Right atrium auricular region (tissue), 2 donors: ENCODE results near the gene ART1. TPM values are rescaled to one million over a fixed set of nuclear protein-coding genes. Genes with fewer than 3 reads are reported as not detected.

Experiments used
- DNase-seq: peaks from one replicate; pipeline ENCODE4 v3.0.0-alpha.2; 2019; ENCODE audit warnings: low spot score
- H3K27ac ChIP-seq, 2 donors: fragments of 200-600 bp; sonication (generic); 1 replicate in 1 of 2; 2 replicates in 1 of 2; pipeline ENCODE4 v1.5.1; 2016 to 2019
- H3K27me3 ChIP-seq, 2 donors: fragments of 200-600 bp; sonication (generic); one replicate each; pipeline versions ENCODE4 v1.5.1 to v1.6.0; 2017 to 2019
- H3K36me3 ChIP-seq: fragments of 200-600 bp; sonication (generic); one replicate; pipeline ENCODE4 v1.5.1; 2016
- H3K4me1 ChIP-seq, 2 donors: fragments of 200-600 bp; sonication (generic); one replicate each; pipeline versions ENCODE4 v1.5.1 to v1.6.0; 2017 to 2019
- H3K4me3 ChIP-seq, 2 donors: fragments of 200-600 bp; sonication (generic); 1 replicate in 1 of 2; 2 replicates in 1 of 2; pipeline ENCODE4 v1.5.1; 2017 to 2019; ENCODE audit warnings: mild to moderate bottlenecking in 1 of 2, moderate library complexity in 1 of 2
- H3K9me3 ChIP-seq, 2 donors: fragments of 200-600 bp; sonication (generic); one replicate each; pipeline ENCODE4 v1.5.1; 2019
- CTCF ChIP-seq, 2 donors: fragments of 200-600 bp; sonication (generic); IDR thresholded peaks; one replicate each; pipeline ENCODE4 v1.5.1; 2019; ENCODE audit warnings: antibody characterized with exemption in 2 of 2
- total RNA-seq, 2 donors: library from RNA; depleted of rRNA; stranded (reverse); fragments of >200 nt; gene quantifications; one replicate each; pipeline ENCODE4 v1.1.0, GENCODE V29; 2016

ART1 gene
- total RNA-seq, 2 donors from 2014 or later: not detected

- H3K27me3 ChIP-seq: no peaks in the 10 kb centered on the region
- H3K4me1 ChIP-seq: peaks cover 0 to 6% of the 10 kb centered on the region in 2 donors
- no peak for TF ChIP-seq CTCF (IDR thresholded peaks at IDR 0.05)
- no peaks in the 10 kb centered on the region for H3K9me3 ChIP-seq
- H3K36me3 ChIP-seq: no peaks in the 10 kb centered on the region
- H3K27ac ChIP-seq: no peak overlapping the region
- DNase-seq: no peak
- no peak overlapping the region for H3K4me3 ChIP-seq
Observed at GRCh38 chr11:3615998-3616397, 28.9 kb upstream of the ART1 start.

GRCh38 chr11:3616721-3617460 is 28.0 kb upstream of the ART1 start:
- no peak overlapping the region for H3K27ac ChIP-seq

GRCh38 chr11:3617990-3618389 is 26.9 kb upstream of the ART1 start:
- no peak for DNase-seq
- no peaks in the 10 kb centered on the region for H3K27me3 ChIP-seq
- H3K4me1 ChIP-seq: peaks cover 0 to 6% of the 10 kb centered on the region in 2 donors
- H3K4me3 ChIP-seq: no peak overlapping the region
- no peak overlapping the region for H3K27ac ChIP-seq
- H3K36me3 ChIP-seq: no peaks in the 10 kb centered on the region
- TF ChIP-seq CTCF (IDR thresholded peaks at IDR 0.05): no peak
- H3K9me3 ChIP-seq: no peaks in the 10 kb centered on the region

More at GRCh38 chr11:3616721-3617460, 28.0 kb upstream of the ART1 start:
- Histone ChIP-seq H3K4me1 (peaks cover 0 to 6% of the 10 kb centered on the region in 2 donors), H3K9me3 (no peaks in the 10 kb centered on the region), H3K4me3 (no peak overlapping the region), H3K27me3 (no peaks in the 10 kb centered on the region), H3K36me3 (no peaks in the 10 kb centered on the region)
- no peak for DNase-seq
- TF ChIP-seq CTCF (IDR thresholded peaks at IDR 0.05): no peak

GRCh38 chr11:3622521-3622920 is 22.4 kb upstream of the ART1 start:
- Histone ChIP-seq H3K4me3 (no peak overlapping the region), H3K9me3 (no peaks in the 10 kb centered on the region), H3K27ac (no peak overlapping the region), H3K4me1 (no peaks in the 10 kb centered on the region), H3K27me3 (no peaks in the 10 kb centered on the region), H3K36me3 (no peaks in the 10 kb centered on the region)
- TF ChIP-seq CTCF (IDR thresholded peaks at IDR 0.05): no peak
- no peak for DNase-seq

GRCh38 chr11:3623121-3623520 is 21.8 kb upstream of the ART1 start:
- Histone ChIP-seq H3K9me3 (no peaks in the 10 kb centered on the region), H3K27ac (no peak overlapping the region), H3K4me3 (no peak overlapping the region), H3K4me1 (no peaks in the 10 kb centered on the region), H3K36me3 (no peaks in the 10 kb centered on the region), H3K27me3 (no peaks in the 10 kb centered on the region)
- DNase-seq: no peak
- TF ChIP-seq CTCF (IDR thresholded peaks at IDR 0.05): no peak
